Ovary (tissue), 9 donors: ENCODE results near the gene CEACAM21. TPM values are rescaled to one million over a fixed set of nuclear protein-coding genes. Genes with fewer than 3 reads are reported as not detected.

Experiments used
- DNase-seq, 5 donors: peaks; one replicate each; pipeline ENCODE4 v3.0.0-alpha.2; 2019 to 2020
- H3K27ac ChIP-seq, 2 donors: fragments of 200-600 bp; one replicate each; pipeline versions ENCODE4 v1.5.1 to v1.8.0; 2019 to 2022
- H3K27me3 ChIP-seq: fragments of 200-600 bp; one replicate; pipeline ENCODE4 v1.8.0; 2022
- H3K36me3 ChIP-seq: fragments of 200-600 bp; sonication (generic); one replicate; pipeline ENCODE4 v1.5.1; 2019
- H3K4me1 ChIP-seq: one replicate; pipeline ENCODE4 v1.8.1; 2013; ENCODE audit warnings: mild to moderate bottlenecking, moderate library complexity; ENCODE audit not compliant: insufficient read depth
- H3K4me3 ChIP-seq: fragments of 200-600 bp; sonication (generic); one replicate; pipeline ENCODE4 v1.5.1; 2017
- H3K9me3 ChIP-seq, 2 donors: fragments of 200-600 bp in 1 of 2; sonication (generic) in 1 of 2; one replicate each; pipeline versions ENCODE4 v1.5.1 to v1.8.1; 2013 to 2019; ENCODE audit warnings: mild to moderate bottlenecking in 1 of 2, moderate library complexity in 1 of 2
- EP300 ChIP-seq: sonication (generic); formaldehyde crosslinking; IDR thresholded peaks from one replicate; pipeline ENCODE4 v1.6.1; 2017; ENCODE audit warnings: antibody characterized with exemption
- POLR2A ChIP-seq: fragments of 450-650 bp; IDR thresholded peaks from one replicate; pipeline ENCODE4 v1.6.1; 2017; ENCODE audit warnings: antibody characterized with exemption, mild to moderate bottlenecking, moderate library complexity
- WGBS, 3 donors: extraction: QIAGEN DNeasy Blood & Tissue Kit in 1 of 3; methylation state at CpG; one replicate each; pipeline versions ENCODE4 v1.1.5 to v1.1.7; 2013 to 2017; 5-methylcytosine and 5-hydroxymethylcytosine counted together
- intact Hi-C, 4 donors: fragments of 100-400 bp; cut with DNase I; formaldehyde crosslinking; loops; one replicate each; pipeline versions ENCODE4 v1.11.0 to v1.15.1; 2022 to 2023
- polyA plus RNA-seq, 2 donors: library from polyadenylated mRNA; stranded (reverse); fragments of 200-250 nt in 1 of 2; fragments of 350-450 nt in 1 of 2; fragmentation: Illumina TruSeq in 1 of 2; extraction: RNeasy Lipid Tissue Mini Kit (QIAGEN cat#74804) in 1 of 2; gene quantifications; one replicate each; pipeline ENCODE4 v1.2.3, GENCODE V29; 2013 to 2014
- total RNA-seq, 7 donors: library from RNA; depleted of rRNA in 2 of 7; stranded (reverse); fragments of >200 nt in 2 of 7; fragmentation: NEBNext Ultra II Directional in 3 of 7; extraction: Animal tissue kit (Norgen Biotek cat#: 25700) in 3 of 7; gene quantifications; one replicate each; pipeline versions ENCODE4 v1.1.0 to v1.2.4, GENCODE V29; 2016 to 2023
- TF ChIP-seq, protein P1 (sequence below), 3 donors: fragments of 450-650 bp in 2 of 3; fragments of 200-600 bp in 1 of 3; IDR thresholded peaks; one replicate each; pipeline versions ENCODE4 v1.5.1 to v1.8.0; 2016 to 2022; ENCODE audit warnings: antibody characterized with exemption in 3 of 3, mild to moderate bottlenecking in 1 of 3
- donor health status: DM: no; HTN: no; CAD: no; lungs with moderate emphysema.
- donor health status: DM: no; HTN: no; CAD: no.
- donor health status: Bipolar disorder and iron deficiency.
- donor health status: DM: yes; HTN: yes; CAD: no.
- donor health status: DM: no; HTN: no; CAD: no.
- donor health status: DM: yes; HTN: yes; CAD: no.

The CEACAM21 gene
- total and polyA plus RNA-seq, 9 donors = 0.25 to 11.4 (median 1.5) TPM; not detected in 2

DNA sequence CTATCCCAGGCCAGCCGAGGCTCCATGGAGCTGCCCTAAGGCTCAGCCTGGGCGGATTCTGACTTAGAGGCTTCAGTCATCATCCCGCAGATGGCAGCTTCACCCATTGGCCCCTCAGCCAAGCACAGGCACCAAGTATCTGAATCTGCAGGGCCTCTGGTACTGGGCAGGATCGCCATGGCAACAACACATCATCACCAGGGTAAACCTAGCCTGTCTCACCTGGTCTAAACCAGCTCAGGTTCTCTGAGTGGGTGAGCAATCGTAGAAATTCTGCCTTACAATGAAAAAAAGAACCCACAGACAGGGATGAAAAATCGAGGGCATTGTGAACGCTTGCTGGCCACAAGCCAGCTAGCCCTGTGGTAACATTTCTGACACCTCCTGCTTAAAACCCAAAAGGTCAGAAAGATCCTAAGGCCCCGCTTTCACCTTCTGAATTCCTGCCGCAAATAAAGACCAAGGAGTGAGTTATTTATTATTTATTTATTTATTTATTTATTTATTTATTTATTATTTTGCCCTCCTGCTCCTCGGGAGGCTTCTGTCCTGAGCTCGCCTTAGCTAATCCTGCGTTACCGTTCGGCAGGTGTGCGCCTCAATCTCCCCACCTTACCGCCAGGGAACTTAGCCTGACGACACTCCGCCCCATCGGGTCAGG lies 12.0 kb upstream of the CEACAM21 start:
- Histone ChIP-seq H3K4me3 (no peak overlapping the region), H3K27me3 (no peaks in the 10 kb centered on the region), H3K27ac (no peak overlapping the region), H3K4me1 (no peaks in the 10 kb centered on the region), H3K9me3 (no peaks in the 10 kb centered on the region), H3K36me3 (no peaks in the 10 kb centered on the region)
- intact Hi-C loops = no loop called here
- DNase-seq = no peak
- WGBS, 3 donors = 14 to 22% (median 21%) methylated on average over 19 of the region's 19 CpGs
- TF ChIP-seq EP300 (no peak), POLR2A (no peak)
- TF ChIP-seq, protein P1, sequence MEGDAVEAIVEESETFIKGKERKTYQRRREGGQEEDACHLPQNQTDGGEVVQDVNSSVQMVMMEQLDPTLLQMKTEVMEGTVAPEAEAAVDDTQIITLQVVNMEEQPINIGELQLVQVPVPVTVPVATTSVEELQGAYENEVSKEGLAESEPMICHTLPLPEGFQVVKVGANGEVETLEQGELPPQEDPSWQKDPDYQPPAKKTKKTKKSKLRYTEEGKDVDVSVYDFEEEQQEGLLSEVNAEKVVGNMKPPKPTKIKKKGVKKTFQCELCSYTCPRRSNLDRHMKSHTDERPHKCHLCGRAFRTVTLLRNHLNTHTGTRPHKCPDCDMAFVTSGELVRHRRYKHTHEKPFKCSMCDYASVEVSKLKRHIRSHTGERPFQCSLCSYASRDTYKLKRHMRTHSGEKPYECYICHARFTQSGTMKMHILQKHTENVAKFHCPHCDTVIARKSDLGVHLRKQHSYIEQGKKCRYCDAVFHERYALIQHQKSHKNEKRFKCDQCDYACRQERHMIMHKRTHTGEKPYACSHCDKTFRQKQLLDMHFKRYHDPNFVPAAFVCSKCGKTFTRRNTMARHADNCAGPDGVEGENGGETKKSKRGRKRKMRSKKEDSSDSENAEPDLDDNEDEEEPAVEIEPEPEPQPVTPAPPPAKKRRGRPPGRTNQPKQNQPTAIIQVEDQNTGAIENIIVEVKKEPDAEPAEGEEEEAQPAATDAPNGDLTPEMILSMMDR (IDR thresholded peaks at IDR 0.05) = no peak

DNA sequence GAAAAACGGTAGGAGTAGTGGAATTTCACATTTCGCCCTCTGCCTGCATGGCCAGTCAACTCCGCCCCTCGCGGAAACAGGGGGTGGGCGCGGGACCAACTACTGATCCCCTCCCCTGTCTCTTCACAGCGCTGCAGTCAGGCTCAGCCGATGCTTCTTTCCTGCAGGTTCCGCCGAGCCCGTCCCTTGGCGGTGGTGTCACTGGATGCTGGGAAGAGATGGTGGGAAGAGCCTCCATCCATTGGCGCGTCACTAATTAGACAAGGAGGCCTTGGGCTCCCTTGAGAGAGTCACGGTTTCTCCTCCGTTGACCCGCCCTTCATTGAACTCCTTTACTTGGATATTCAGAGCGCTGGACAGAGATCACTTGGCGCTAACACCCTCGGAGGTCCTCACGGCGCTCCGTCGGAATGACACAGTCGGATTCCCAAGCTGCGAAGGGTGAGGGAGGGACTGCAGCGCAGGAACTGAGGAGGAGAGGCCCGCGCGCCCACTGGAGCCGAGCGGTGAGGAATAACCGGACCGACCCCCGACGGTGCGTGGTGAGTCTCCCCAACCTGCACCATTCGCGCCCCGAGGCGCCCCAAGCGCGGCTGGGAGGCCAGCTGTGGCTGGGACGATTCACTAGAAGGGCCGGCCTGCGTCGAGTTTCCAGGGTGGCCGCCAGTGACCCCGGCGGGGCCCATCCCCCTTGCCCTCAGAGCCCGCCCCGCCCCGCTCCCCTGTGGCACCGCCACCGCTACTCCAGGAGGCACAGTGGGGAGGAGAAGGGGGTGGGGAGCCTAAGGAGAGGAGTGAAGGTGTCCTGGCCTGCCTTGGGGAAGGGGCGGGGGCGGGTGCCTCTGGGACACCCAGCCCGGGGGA lies 11.2 kb upstream of the CEACAM21 start:
- DNase-seq = no peak
- WGBS, 3 donors = 2 to 7% (median 3%) methylated on average over 54 to 59 of the region's 59 CpGs
- no peaks in the 10 kb centered on the region for H3K9me3 ChIP-seq
- no peak overlapping the region for H3K27ac ChIP-seq
- intact Hi-C loops = no loop called here
- H3K36me3 ChIP-seq = no peaks in the 10 kb centered on the region
- no peaks in the 10 kb centered on the region for H3K27me3 ChIP-seq
- H3K4me1 ChIP-seq = no peaks in the 10 kb centered on the region
- no peak overlapping the region for H3K4me3 ChIP-seq
- TF ChIP-seq POLR2A (no peak), EP300 (no peak)
- TF ChIP-seq, protein P1 (IDR thresholded peaks at IDR 0.05) = no peak

DNA sequence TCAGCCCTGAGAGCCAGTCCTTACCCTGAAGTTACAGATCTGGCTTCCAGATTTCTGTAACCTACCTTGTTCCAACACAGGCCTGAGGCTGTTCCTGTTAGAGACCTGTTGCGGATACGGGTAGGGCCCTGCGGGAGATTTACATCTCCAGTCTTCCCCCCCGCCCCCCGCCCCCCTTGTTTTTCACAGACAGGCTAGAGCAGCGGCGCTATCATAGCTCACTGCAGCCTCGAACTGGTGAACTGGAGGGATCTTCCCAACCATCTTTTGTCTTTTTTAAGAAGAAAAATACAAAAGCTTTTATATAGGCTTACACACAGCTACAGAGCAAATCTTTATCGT lies 10.6 kb upstream of the CEACAM21 start:
- no peak for DNase-seq
- no peak overlapping the region for H3K27ac ChIP-seq
- no peak for TF ChIP-seq POLR2A
- no peak for TF ChIP-seq EP300
- TF ChIP-seq, protein P1 (IDR thresholded peaks at IDR 0.05) = no peak
- 6 to 13% (median 9%) methylated on average over 9 of the region's 9 CpGs for WGBS, 3 donors
- no peaks in the 10 kb centered on the region for H3K9me3 ChIP-seq
- no peaks in the 10 kb centered on the region for H3K27me3 ChIP-seq
- no peak overlapping the region for H3K4me3 ChIP-seq
- H3K36me3 ChIP-seq = no peaks in the 10 kb centered on the region
- H3K4me1 ChIP-seq = no peaks in the 10 kb centered on the region
- intact Hi-C loops = no loop called here

DNA sequence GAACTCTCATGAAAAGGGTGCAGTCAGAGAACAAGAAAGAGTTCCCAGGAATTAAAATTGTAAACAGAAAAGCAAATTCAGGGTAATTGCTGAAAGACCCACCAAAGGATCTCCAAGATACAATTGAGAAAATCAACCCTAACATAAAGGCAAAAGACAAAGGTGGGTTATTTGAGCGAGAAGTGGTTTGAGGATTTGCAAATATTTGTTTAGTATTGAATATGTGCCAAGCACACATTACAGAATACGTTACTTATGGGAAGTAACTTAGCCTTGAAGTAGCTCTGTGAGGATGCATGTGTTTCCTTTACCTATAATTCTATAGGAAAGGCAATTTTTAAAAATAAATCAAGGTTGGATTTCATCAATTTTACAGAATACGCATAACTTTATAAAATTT lies 10.0 kb upstream of the CEACAM21 start:
- Histone ChIP-seq H3K9me3 (no peaks in the 10 kb centered on the region), H3K27me3 (no peaks in the 10 kb centered on the region)
- 47 to 53% (median 51%) methylated on average over 3 of the region's 3 CpGs for WGBS, 3 donors

More for the DNA sequence above, 10.0 kb upstream of the CEACAM21 start:
- Histone ChIP-seq H3K4me1 (no peaks in the 10 kb centered on the region), H3K27ac (no peak overlapping the region), H3K36me3 (no peaks in the 10 kb centered on the region), H3K4me3 (no peak overlapping the region)
- no peak for DNase-seq
- TF ChIP-seq, protein P1 (IDR thresholded peaks at IDR 0.05) = no peak
- TF ChIP-seq POLR2A (no peak), EP300 (no peak)
- intact Hi-C loops = no loop called here
